Body of pancreas (tissue), 4 donors: ENCODE data around the gene OBP2A. TPM values are rescaled to one million over a fixed set of nuclear protein-coding genes. Genes with fewer than 3 reads are reported as not detected.

Source experiments
- ATAC-seq: fragments of 150-250 bp; one replicate; pipeline ENCODE4 v1.9.1; 2016
- DNase-seq, 4 donors: peaks; one replicate each; pipeline ENCODE4 v3.0.0-alpha.2; 2019
- H3K27ac ChIP-seq, 4 donors: fragments of 200-600 bp; sonication (generic); 1 replicate in 3 of 4; 2 replicates in 1 of 4; pipeline versions ENCODE4 v1.5.1 to v1.6.1; 2016 to 2019; ENCODE audit warnings: mild to moderate bottlenecking in 1 of 4, mixed read lengths in 1 of 4, moderate library complexity in 1 of 4
- H3K27me3 ChIP-seq, 2 donors: fragments of 200-600 bp; sonication (generic); one replicate each; pipeline ENCODE4 v1.6.0; 2016; ENCODE audit warnings: mild to moderate bottlenecking in 1 of 2
- H3K36me3 ChIP-seq, 2 donors: fragments of 200-600 bp; sonication (generic); replicated peaks in 1 of 2; 2 replicates each; pipeline ENCODE4 v1.5.1; 2016; ENCODE audit warnings: low read depth in 2 of 2; ENCODE audit not compliant: insufficient read depth in 1 of 2
- H3K4me1 ChIP-seq: fragments of 200-600 bp; sonication (generic); one replicate; pipeline ENCODE4 v1.6.0; 2016
- H3K4me3 ChIP-seq, 2 donors: fragments of 200-600 bp; sonication (generic); 1 replicate in 1 of 2; 2 replicates in 1 of 2; pipeline ENCODE4 v1.5.1; 2016 to 2019
- H3K9me3 ChIP-seq, 3 donors: fragments of 200-600 bp; sonication (generic); 1 replicate in 2 of 3; 2 replicates in 1 of 3; pipeline ENCODE4 v1.5.1; 2016
- CTCF ChIP-seq, 7 experiments: fragments of 450-650 bp in 4 of 7; fragments of 200-600 bp in 3 of 7; sonication (generic) in 3 of 7; IDR thresholded peaks; one replicate each; pipeline ENCODE4 v1.5.1; 2016 to 2019; ENCODE audit warnings: antibody characterized with exemption in 7 of 7
- POLR2A ChIP-seq, 3 donors: fragments of 450-650 bp; IDR thresholded peaks; one replicate each; pipeline ENCODE4 v1.6.1; 2016; ENCODE audit warnings: antibody characterized with exemption in 3 of 3, mild to moderate bottlenecking in 2 of 3
- WGBS, 2 donors: methylation state at CpG; one replicate each; pipeline ENCODE4 v1.1.5; 2017; 5-methylcytosine and 5-hydroxymethylcytosine counted together
- intact Hi-C: fragments of 100-400 bp; cut with DNase I; formaldehyde crosslinking; loops from one replicate; pipeline ENCODE4 v1.15.1; 2023
- total RNA-seq, 2 donors: library from RNA; depleted of rRNA; stranded (reverse); fragments of >200 nt; gene quantifications; one replicate each; pipeline ENCODE4 v1.1.0, GENCODE V29; 2016

OBP2A gene
- total RNA-seq, 2 donors from 2014 or later: not detected

- Histone ChIP-seq H3K9me3 (no peaks in the 10 kb centered on the region), H3K4me3 (no peak overlapping the region), H3K27ac (no peak overlapping the region), H3K27me3 (peaks cover 0 to 4% of the 10 kb centered on the region in 2 donors), H3K36me3 (no peaks in the 10 kb centered on the region), H3K4me1 (no peaks in the 10 kb centered on the region)
- intact Hi-C loops: no loop called here
- ATAC-seq: no peak
- no peak for TF ChIP-seq POLR2A (IDR thresholded peaks at IDR 0.05)
- no peak for TF ChIP-seq CTCF (IDR thresholded peaks at IDR 0.05)
- WGBS, 2 donors: 75 to 76% methylated on average over 2 to 17 of the region's 17 CpGs
- no peak for DNase-seq
These were observed 16.4 kb downstream of the OBP2A start for GRCh38 chr9:135562235-135562745.

GRCh38 chr9:135563039-135563476 lies 17.1 kb downstream of the OBP2A start:
- intact Hi-C loops: no loop called here
- Histone ChIP-seq H3K9me3 (no peaks in the 10 kb centered on the region), H3K4me1 (no peaks in the 10 kb centered on the region), H3K27ac (no peak overlapping the region), H3K4me3 (no peak overlapping the region), H3K27me3 (peaks cover 0 to 4% of the 10 kb centered on the region in 2 donors), H3K36me3 (no peaks in the 10 kb centered on the region)
- WGBS, 2 donors: 53 to 57% methylated on average over 1 of the region's 1 CpG
- DNase-seq: no peak
- no peak for ATAC-seq
- TF ChIP-seq POLR2A (IDR thresholded peaks at IDR 0.05): no peak
- no peak for TF ChIP-seq CTCF (IDR thresholded peaks at IDR 0.05)

- no peaks in the 10 kb centered on the region for H3K36me3 ChIP-seq
- DNase-seq (no peak), ATAC-seq (no peak)
- no peak overlapping the region for H3K4me3 ChIP-seq
- 58 to 65% methylated on average over 12 of the region's 12 CpGs for WGBS, 2 donors
- H3K27ac ChIP-seq: no peak overlapping the region
- H3K27me3 ChIP-seq: peaks cover 0 to 4% of the 10 kb centered on the region in 2 donors
- TF ChIP-seq POLR2A (IDR thresholded peaks at IDR 0.05) (no peak), CTCF (IDR thresholded peaks at IDR 0.05) (no peak)
- H3K9me3 ChIP-seq: no peaks in the 10 kb centered on the region
- no peaks in the 10 kb centered on the region for H3K4me1 ChIP-seq
- intact Hi-C loops: no loop called here
These were observed 17.9 kb downstream of the OBP2A start for GRCh38 chr9:135563858-135564257.

GRCh38 chr9:135565141-135565628 lies 19.3 kb downstream of the OBP2A start:
- ATAC-seq: no peak
- H3K27me3 ChIP-seq: peaks cover 0 to 4% of the 10 kb centered on the region in 2 donors

More at GRCh38 chr9:135565141-135565628, 19.3 kb downstream of the OBP2A start:
- H3K36me3 ChIP-seq: no peaks in the 10 kb centered on the region
- 57 to 68% methylated on average over 5 to 9 of the region's 9 CpGs for WGBS, 2 donors
- no peaks in the 10 kb centered on the region for H3K4me1 ChIP-seq
- DNase-seq: no peak
- H3K27ac ChIP-seq: no peak overlapping the region
- intact Hi-C loops: no loop called here
- TF ChIP-seq POLR2A (IDR thresholded peaks at IDR 0.05) (no peak), CTCF (IDR thresholded peaks at IDR 0.05) (no peak)
- no peaks in the 10 kb centered on the region for H3K9me3 ChIP-seq
- H3K4me3 ChIP-seq: no peak overlapping the region
